Neuron (in vitro differentiated cells): ENCODE data around the gene AMOTL2.

ENCODE experiments used
- H2AFZ ChIP-seq: one replicate; pipeline ENCODE4 v1.6.1; 2013; ENCODE audit warnings: low read depth, mild to moderate bottlenecking, inconsistent platforms, low read length, moderate library complexity
- H3K27me3 ChIP-seq: one replicate; pipeline ENCODE4 v1.6.1; 2013; ENCODE audit warnings: low read length; ENCODE audit not compliant: insufficient read depth
- H3K36me3 ChIP-seq: one replicate; pipeline ENCODE4 v1.6.1; 2013; ENCODE audit warnings: low read length; ENCODE audit not compliant: insufficient read depth
- H3K4me1 ChIP-seq: one replicate; pipeline ENCODE4 v1.6.1; 2013; ENCODE audit warnings: low read length; ENCODE audit not compliant: insufficient read depth
- H3K4me3 ChIP-seq: 2 replicates; pipeline ENCODE4 v1.5.1; 2013; ENCODE audit warnings: mild to moderate bottlenecking, low read length, moderate library complexity
- H3K9me3 ChIP-seq: one replicate; pipeline ENCODE4 v1.6.1; 2013; ENCODE audit warnings: low read length

Gene AMOTL2

GRCh38 chr3:134359121-134360010 is 14.9 kb downstream of the AMOTL2 start:
- no peak overlapping the region for H2AFZ ChIP-seq
- H3K27me3 ChIP-seq: no peaks in the 10 kb centered on the region
- H3K4me1 ChIP-seq: peaks cover 38% of the 10 kb centered on the region
- H3K36me3 ChIP-seq: peaks cover 94% of the 10 kb centered on the region
- no peaks in the 10 kb centered on the region for H3K9me3 ChIP-seq
- H3K4me3 ChIP-seq: no peak overlapping the region

GRCh38 chr3:134357914-134358811 is 16.1 kb downstream of the AMOTL2 start:
- Histone ChIP-seq H3K4me3 (no peak overlapping the region), H3K36me3 (peaks cover 88% of the 10 kb centered on the region), H3K9me3 (no peaks in the 10 kb centered on the region), H3K4me1 (peaks cover 37% of the 10 kb centered on the region), H2AFZ (no peak overlapping the region), H3K27me3 (no peaks in the 10 kb centered on the region)

DNA sequence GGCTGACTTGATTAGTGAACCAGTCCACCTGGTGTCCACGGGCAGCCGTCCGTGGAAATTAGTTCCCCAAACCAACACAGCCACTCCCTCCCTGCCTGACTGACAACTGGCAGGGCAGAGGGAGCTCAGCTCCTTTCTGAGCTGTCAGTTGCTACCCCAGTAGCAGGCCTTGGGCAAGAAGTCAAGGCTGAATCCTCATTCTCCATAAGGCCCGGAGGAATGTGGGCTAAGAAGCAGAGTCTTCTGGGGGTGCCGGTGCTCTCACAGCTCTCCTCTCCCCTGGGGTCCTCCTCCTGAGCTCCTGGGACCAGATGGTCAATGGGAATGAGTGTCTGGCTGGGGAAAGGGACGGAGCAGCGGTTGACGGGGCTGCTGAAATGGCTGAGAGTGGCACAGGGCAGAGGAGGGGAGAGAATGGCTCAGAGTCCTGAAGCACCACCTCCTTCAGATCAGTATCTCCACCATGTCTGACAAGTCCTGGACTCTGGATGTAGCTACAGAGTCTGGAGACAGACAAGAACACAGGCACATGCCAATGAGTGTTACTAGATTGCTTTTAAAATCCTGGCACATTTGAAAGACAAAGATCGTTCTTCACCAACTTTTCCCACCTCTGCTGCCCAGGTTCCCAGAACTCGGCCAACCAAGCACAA is 16.9 kb downstream of the AMOTL2 start:
- Histone ChIP-seq H3K4me1 (peaks cover 37% of the 10 kb centered on the region), H3K36me3 (peaks cover 80% of the 10 kb centered on the region), H3K4me3 (no peak overlapping the region), H3K27me3 (no peaks in the 10 kb centered on the region), H2AFZ (no peak overlapping the region), H3K9me3 (no peaks in the 10 kb centered on the region)

DNA sequence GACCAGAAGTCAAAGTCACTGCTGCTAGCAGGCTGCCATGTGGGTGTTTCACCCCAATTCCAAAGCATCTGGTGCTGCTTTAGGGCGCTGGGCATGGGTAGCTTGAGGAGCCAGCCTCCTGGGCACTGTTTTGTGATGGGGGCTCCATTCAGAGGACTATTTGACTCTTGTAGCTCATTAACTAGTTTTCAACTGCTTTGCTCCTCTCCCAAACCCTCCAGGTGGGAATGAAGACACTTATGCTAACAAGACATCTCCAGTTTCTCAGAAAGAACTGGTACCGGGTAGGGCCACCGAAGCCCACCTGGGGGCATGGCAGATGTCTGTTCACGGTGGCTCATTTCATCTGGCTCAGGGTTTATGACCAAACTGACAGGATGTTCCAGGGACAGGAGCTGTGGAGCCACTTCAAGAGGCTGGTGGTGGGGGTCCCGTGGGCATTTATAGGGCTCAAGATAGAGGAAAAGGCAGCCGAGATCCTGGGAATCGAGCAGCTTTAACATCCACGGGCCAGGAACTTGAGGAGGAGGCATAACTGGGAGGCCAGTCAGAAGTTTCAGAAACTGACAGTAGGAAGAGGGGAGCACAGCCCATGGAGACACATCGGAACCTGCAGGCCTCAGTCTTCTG is 17.7 kb downstream of the AMOTL2 start:
- H2AFZ ChIP-seq: no peak overlapping the region
- peaks cover 71% of the 10 kb centered on the region for H3K36me3 ChIP-seq
- no peak overlapping the region for H3K4me3 ChIP-seq
- no peaks in the 10 kb centered on the region for H3K27me3 ChIP-seq
- H3K9me3 ChIP-seq: no peaks in the 10 kb centered on the region
- H3K4me1 ChIP-seq: peaks cover 37% of the 10 kb centered on the region

DNA sequence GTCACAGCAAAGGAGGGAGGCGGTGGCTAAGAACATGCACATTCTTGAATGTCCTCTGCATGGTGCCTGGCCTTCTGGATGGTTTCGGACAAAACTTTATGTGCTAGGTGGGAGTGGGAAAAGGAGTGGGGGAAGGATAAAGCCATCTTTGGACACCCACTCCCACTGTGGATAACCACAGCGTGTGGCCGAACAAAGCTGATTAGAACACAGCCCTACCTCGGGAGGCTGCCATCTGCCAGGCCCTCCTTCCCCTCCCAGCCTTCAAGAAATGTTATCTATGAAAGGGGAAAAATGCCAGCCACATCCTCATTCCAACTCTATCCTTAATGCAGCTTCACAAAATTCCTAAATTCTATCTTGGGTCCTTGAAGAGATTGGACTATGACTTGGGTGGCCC is 18.8 kb downstream of the AMOTL2 start:
- Histone ChIP-seq H3K4me3 (no peak overlapping the region), H3K9me3 (no peaks in the 10 kb centered on the region), H2AFZ (no peak overlapping the region), H3K27me3 (no peaks in the 10 kb centered on the region), H3K36me3 (peaks cover 66% of the 10 kb centered on the region), H3K4me1 (peaks cover 35% of the 10 kb centered on the region)

- Histone ChIP-seq H3K4me3 (no peak overlapping the region), H3K9me3 (no peaks in the 10 kb centered on the region), H3K27me3 (no peaks in the 10 kb centered on the region), H3K36me3 (peaks cover 59% of the 10 kb centered on the region), H3K4me1 (peaks cover 28% of the 10 kb centered on the region), H2AFZ (no peak overlapping the region)
Measured at GRCh38 chr3:134354612-134355251, 19.5 kb downstream of the AMOTL2 start.

GRCh38 chr3:134353831-134354611 is 20.2 kb downstream of the AMOTL2 start:
- H3K36me3 ChIP-seq: peaks cover 52% of the 10 kb centered on the region
- no peak overlapping the region for H3K4me3 ChIP-seq
- peaks cover 21% of the 10 kb centered on the region for H3K4me1 ChIP-seq
- H3K27me3 ChIP-seq: no peaks in the 10 kb centered on the region
- H2AFZ ChIP-seq: no peak overlapping the region
- no peaks in the 10 kb centered on the region for H3K9me3 ChIP-seq

GRCh38 chr3:134353171-134353825 is 20.9 kb downstream of the AMOTL2 start:
- Histone ChIP-seq H3K4me1 (peaks cover 14% of the 10 kb centered on the region), H3K9me3 (no peaks in the 10 kb centered on the region), H3K36me3 (peaks cover 45% of the 10 kb centered on the region)

DNA sequence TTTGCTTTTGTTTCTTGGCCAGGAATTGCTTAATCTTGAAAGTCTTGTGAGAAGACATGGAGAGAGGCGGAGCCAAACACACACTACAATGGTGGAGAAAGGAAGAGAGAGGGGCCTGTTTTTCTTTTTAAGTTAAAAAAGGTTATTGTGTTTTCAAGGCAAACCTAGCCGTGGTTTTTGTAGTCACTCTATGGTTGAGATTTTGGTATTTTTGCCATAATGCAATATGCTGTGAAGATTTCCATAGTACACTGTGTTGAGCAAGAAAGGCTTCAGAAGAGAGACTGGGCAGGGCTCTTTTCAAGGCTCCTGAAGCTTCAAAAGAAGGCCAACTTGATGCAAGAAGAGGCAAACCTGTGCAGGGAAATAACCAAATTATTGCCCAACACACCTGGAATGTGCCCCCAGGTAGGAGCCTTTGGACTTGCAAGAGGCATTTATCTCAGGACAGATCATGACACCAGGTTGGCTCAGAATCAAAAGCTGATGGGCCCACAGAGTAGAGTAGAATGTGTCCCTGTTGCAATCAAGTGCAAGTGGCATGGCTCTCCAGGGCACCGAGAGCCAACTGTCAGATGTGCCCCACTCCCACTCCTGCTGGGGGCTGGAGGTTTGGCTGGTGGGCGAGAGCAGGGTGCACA is 22.1 kb downstream of the AMOTL2 start:
- H3K9me3 ChIP-seq: no peaks in the 10 kb centered on the region
- no peak overlapping the region for H2AFZ ChIP-seq
- H3K27me3 ChIP-seq: no peaks in the 10 kb centered on the region
- peaks cover 3% of the 10 kb centered on the region for H3K4me1 ChIP-seq
- H3K4me3 ChIP-seq: no peak overlapping the region
- peaks cover 34% of the 10 kb centered on the region for H3K36me3 ChIP-seq

More at GRCh38 chr3:134353171-134353825, 20.9 kb downstream of the AMOTL2 start:
- H3K4me3 ChIP-seq: no peak overlapping the region
- H2AFZ ChIP-seq: no peak overlapping the region
- no peaks in the 10 kb centered on the region for H3K27me3 ChIP-seq

DNA sequence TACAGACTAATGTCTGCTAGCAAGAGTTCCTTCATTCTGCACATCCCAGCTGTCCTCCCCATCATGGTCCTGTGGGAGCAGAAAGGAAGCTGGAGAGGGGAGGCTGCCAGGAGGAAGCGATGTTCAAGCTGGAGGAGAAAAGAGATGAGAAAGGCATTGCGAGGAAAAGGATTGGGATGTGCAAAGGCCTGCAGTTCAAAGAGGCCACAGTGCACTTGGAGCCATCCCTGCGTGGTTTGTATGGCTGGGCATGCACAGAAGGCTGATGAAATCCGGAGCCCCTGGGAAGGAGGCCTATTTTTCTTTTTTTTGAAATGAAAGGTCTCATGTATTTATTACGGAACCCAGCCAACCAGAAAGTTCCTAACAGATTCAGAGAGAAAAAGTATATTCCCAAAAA is 22.8 kb downstream of the AMOTL2 start:
- Histone ChIP-seq H3K27me3 (no peaks in the 10 kb centered on the region), H2AFZ (no peak overlapping the region), H3K36me3 (peaks cover 26% of the 10 kb centered on the region), H3K4me1 (no peaks in the 10 kb centered on the region), H3K4me3 (no peak overlapping the region), H3K9me3 (no peaks in the 10 kb centered on the region)

DNA sequence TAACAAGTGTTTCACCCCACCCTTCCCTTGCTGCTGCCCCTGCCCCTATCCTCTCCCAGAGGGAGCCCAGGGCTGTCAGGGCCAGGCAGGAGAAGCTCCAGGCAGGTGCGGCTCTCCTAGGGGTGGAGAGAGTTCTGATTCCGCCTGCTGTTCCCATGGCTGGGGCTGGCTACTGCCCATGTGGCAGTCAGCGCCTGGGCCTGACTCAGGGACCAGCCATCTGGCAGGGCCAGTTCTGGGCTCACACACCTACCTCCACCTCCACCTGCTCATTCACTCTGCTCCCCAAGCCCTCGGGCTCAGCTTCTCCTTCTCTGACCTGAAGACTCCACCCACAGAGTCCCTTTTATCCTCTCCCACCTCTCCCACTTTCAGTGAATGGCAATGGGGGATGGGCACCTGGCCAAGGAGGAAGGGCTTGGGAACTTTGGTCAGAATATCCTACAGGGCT is 23.4 kb downstream of the AMOTL2 start:
- Histone ChIP-seq H2AFZ (no peak overlapping the region), H3K4me1 (no peaks in the 10 kb centered on the region), H3K9me3 (no peaks in the 10 kb centered on the region), H3K4me3 (no peak overlapping the region), H3K27me3 (no peaks in the 10 kb centered on the region), H3K36me3 (peaks cover 22% of the 10 kb centered on the region)
